OCI-LY7 (cell line): ENCODE data around the gene UBE3B. TPM values are rescaled to one million over a fixed set of nuclear protein-coding genes. Genes with fewer than 3 reads are reported as not detected.

ENCODE experiments used
- BruUV-seq: library from RNA; stranded (reverse); fragments of 400-500 nt; replicated peaks from 2 replicates; lab custom pipeline; 2021; lab: Mats Ljungman, UMichigan
- CTCF ChIA-PET: fragments of 300-600 bp; sonication (Branson Sonifier 250); formaldehyde crosslinking; loops from one replicate; lab custom pipeline; 2022; ENCODE audit warnings: antibody characterized with exemption; ENCODE audit not compliant: unreplicated experiment; lab: Charles Lee
- POLR2A ChIA-PET: fragments of 300-600 bp; sonication (Branson Sonifier 250); formaldehyde crosslinking; loops from one replicate; lab custom pipeline; 2022; ENCODE audit warnings: antibody characterized with exemption; lab: Charles Lee
- DNase-seq: peaks from one replicate; pipeline ENCODE4 v3.0.0-alpha.2; 2015; ENCODE audit warnings: low spot score
- H2AFZ ChIP-seq: fragments of 200-600 bp; sonication (generic), shearing (Covaris generic); 2 replicates; pipeline ENCODE4 v1.6.1; 2014; ENCODE audit warnings: mild to moderate bottlenecking, antibody characterized with exemption, low read length, moderate library complexity
- H3K27ac ChIP-seq: fragments of 200-600 bp; sonication (generic); 2 replicates; pipeline ENCODE4 v1.5.1; 2014; ENCODE audit warnings: mixed run types, low read depth, mild to moderate bottlenecking, moderate library complexity, low read length, inconsistent platforms; ENCODE audit not compliant: poor library complexity, severe bottlenecking
- H3K36me3 ChIP-seq: fragments of 200-600 bp; sonication (generic); 2 replicates; pipeline ENCODE4 v1.6.1; 2014; ENCODE audit warnings: mild to moderate bottlenecking, antibody characterized with exemption, low read length, moderate library complexity, mixed read lengths; ENCODE audit not compliant: insufficient read depth
- H3K4me1 ChIP-seq: fragments of 200-600 bp; sonication (generic); 2 replicates; pipeline ENCODE4 v1.5.1; 2014; ENCODE audit warnings: mild to moderate bottlenecking, low read length; ENCODE audit not compliant: insufficient read depth, poor library complexity, severe bottlenecking
- H3K4me2 ChIP-seq: fragments of 200-600 bp; sonication (generic); 2 replicates; pipeline ENCODE4 v1.6.1; 2014; ENCODE audit warnings: mild to moderate bottlenecking, low read length
- H3K4me3 ChIP-seq: fragments of 200-600 bp; sonication (generic); 2 replicates; pipeline ENCODE4 v1.5.1; 2014; ENCODE audit warnings: mild to moderate bottlenecking, low read depth, low read length; ENCODE audit not compliant: poor library complexity, severe bottlenecking
- H3K79me2 ChIP-seq: fragments of 200-600 bp; sonication (generic); 2 replicates; pipeline ENCODE4 v1.6.1; 2016; ENCODE audit warnings: low read depth, mild to moderate bottlenecking, low read length, moderate library complexity, mixed read lengths; ENCODE audit not compliant: insufficient read depth
- H3K9me2 ChIP-seq: fragments of 200-600 bp; sonication (generic); 2 replicates; pipeline ENCODE4 v1.6.1; 2016; ENCODE audit warnings: mild to moderate bottlenecking, low read length, mixed read lengths; ENCODE audit not compliant: insufficient read depth
- H3K9me3 ChIP-seq: fragments of 200-600 bp; sonication (generic); 2 replicates; pipeline ENCODE4 v1.6.1; 2014; ENCODE audit warnings: mild to moderate bottlenecking, mixed run types, low read length, mixed read lengths
- H4K20me1 ChIP-seq: fragments of 200-600 bp; sonication (generic); 2 replicates; pipeline ENCODE4 v1.6.1; 2014; ENCODE audit warnings: mild to moderate bottlenecking, antibody characterized with exemption, low read length, moderate library complexity, mixed read lengths; ENCODE audit not compliant: insufficient read depth
- CTCF ChIP-seq: fragments of 200-600 bp; sonication (generic); conservative IDR thresholded peaks from 2 replicates; pipeline ENCODE4 v1.5.1; 2014; ENCODE audit warnings: mild to moderate bottlenecking, antibody characterized with exemption, low read length, moderate library complexity, mixed read lengths
- EZH2phosphoT487 ChIP-seq: fragments of 200-600 bp; sonication (generic); IDR thresholded peaks from 2 replicates; pipeline ENCODE4 v1.6.1; 2018; ENCODE audit warnings: low read depth, borderline replicate concordance, mild to moderate bottlenecking, mixed run types, antibody characterized with exemption, low read length, moderate library complexity, mixed read lengths
- intact Hi-C: fragments of 100-400 bp; cut with micrococcal nuclease; formaldehyde crosslinking; loops from one replicate; pipeline ENCODE4 v1.10.0; 2022; ENCODE audit not compliant: unreplicated experiment
- total RNA-seq, 2 experiments: library from RNA; depleted of rRNA in 1 of 2; stranded (reverse); fragments of >200 nt in 1 of 2; shearing (Covaris generic) in 1 of 2; gene quantifications; 2 replicates each; pipeline ENCODE4 v1.2.3, GENCODE V29; 2014 to 2022

Gene UBE3B
- total RNA-seq, 2 experiments from 2014 or later: 27.8 to 32.6 TPM

GRCh38 chr12:109485201-109485600, 7.8 kb downstream of the UBE3B start:
- Histone ChIP-seq H3K9me3 (no peaks in the 10 kb centered on the region), H3K9me2 (no peaks in the 10 kb centered on the region), H3K27ac (no peak overlapping the region), H3K4me1 (no peaks in the 10 kb centered on the region), H3K4me2 (no peak overlapping the region), H4K20me1 (no peaks in the 10 kb centered on the region), H3K36me3 (peaks cover 68% of the 10 kb centered on the region), H3K79me2 (no peaks in the 10 kb centered on the region), H3K4me3 (no peak overlapping the region), H2AFZ (no peak overlapping the region)
- intact Hi-C loops: no loop called here
- no peak for DNase-seq
- CTCF ChIA-PET: no interaction called here
- no TSS peak for BruUV-seq
- TF ChIP-seq CTCF: no peak
- no peak for TF ChIP-seq EZH2phosphoT487
- POLR2A ChIA-PET: interaction anchor here (0.7 to 1.2 kb wide), 2 partner anchors 10 to 404 kb away, joined by 4 to 5 read pairs; no protein-coding TSS in a partner anchor

- Histone ChIP-seq H3K27ac (no peak overlapping the region), H3K4me3 (no peak overlapping the region), H3K79me2 (no peaks in the 10 kb centered on the region), H3K9me3 (no peaks in the 10 kb centered on the region), H3K36me3 (peaks cover 88% of the 10 kb centered on the region), H2AFZ (no peak overlapping the region), H3K9me2 (no peaks in the 10 kb centered on the region), H4K20me1 (no peaks in the 10 kb centered on the region), H3K4me1 (no peaks in the 10 kb centered on the region), H3K4me2 (no peak overlapping the region)
- intact Hi-C loops: no loop called here
- TF ChIP-seq CTCF (no peak), EZH2phosphoT487 (no peak)
- CTCF ChIA-PET: no interaction called here
- POLR2A ChIA-PET: no interaction called here
- DNase-seq: no peak
- no TSS peak for BruUV-seq
Measured at GRCh38 chr12:109487181-109488050, 10.0 kb downstream of the UBE3B start.

GRCh38 chr12:109488051-109488665, 10.7 kb downstream of the UBE3B start:
- CTCF ChIA-PET: no interaction called here
- H2AFZ ChIP-seq: no peak overlapping the region
- H3K4me2 ChIP-seq: no peak overlapping the region
- DNase-seq: no peak
- H3K4me3 ChIP-seq: no peak overlapping the region
- no peak overlapping the region for H3K27ac ChIP-seq
- TF ChIP-seq CTCF: no peak
- no peak for TF ChIP-seq EZH2phosphoT487
- H3K79me2 ChIP-seq: no peaks in the 10 kb centered on the region
- peaks cover 89% of the 10 kb centered on the region for H3K36me3 ChIP-seq
- POLR2A ChIA-PET: no interaction called here
- no TSS peak for BruUV-seq
- no peaks in the 10 kb centered on the region for H3K4me1 ChIP-seq
- no peaks in the 10 kb centered on the region for H4K20me1 ChIP-seq
- intact Hi-C loops: no loop called here
- H3K9me3 ChIP-seq: no peaks in the 10 kb centered on the region
- H3K9me2 ChIP-seq: no peaks in the 10 kb centered on the region
